A673 (cell line): ENCODE data around the gene MYOZ1. TPM values are rescaled to one million over a fixed set of nuclear protein-coding genes. Genes with fewer than 3 reads are reported as not detected.

Experiments used
- BruUV-seq: library from RNA; stranded (reverse); fragments of 400-500 nt; replicated peaks from 2 replicates; lab custom pipeline; 2021; lab: Mats Ljungman, UMichigan
- CTCF ChIA-PET: fragments of 300-600 bp; sonication (Branson Sonifier 250); formaldehyde crosslinking; loops from one replicate; lab custom pipeline; 2022; ENCODE audit warnings: antibody characterized with exemption; lab: Charles Lee
- POLR2A ChIA-PET: fragments of 300-600 bp; sonication (Branson Sonifier 250); formaldehyde crosslinking; loops from one replicate; lab custom pipeline; 2022; ENCODE audit warnings: antibody characterized with exemption; ENCODE audit not compliant: low non-redundant PET; lab: Charles Lee
- DNase-seq: peaks from one replicate; pipeline ENCODE4 v3.0.0-alpha.2; 2015; ENCODE audit warnings: low spot score
- H3K27ac ChIP-seq: fragments of 200-600 bp; sonication (generic); 2 replicates; pipeline ENCODE4 v1.5.1; 2016; ENCODE audit warnings: mixed run types, low read depth, mild to moderate bottlenecking, mixed read lengths, antibody characterized with exemption, low read length; ENCODE audit not compliant: poor library complexity, severe bottlenecking
- H3K27me3 ChIP-seq: fragments of 200-600 bp; sonication (generic); replicated peaks from 2 replicates; pipeline ENCODE4 v1.6.1; 2017; ENCODE audit warnings: mixed run types, low read depth, mild to moderate bottlenecking, mixed read lengths, antibody characterized with exemption, low read length; ENCODE audit not compliant: insufficient read depth, poor library complexity
- H3K36me3 ChIP-seq: fragments of 200-600 bp; sonication (generic); 2 replicates; pipeline ENCODE4 v1.6.1; 2016; ENCODE audit warnings: mixed run types, mild to moderate bottlenecking, mixed read lengths, antibody characterized with exemption, low read length; ENCODE audit not compliant: insufficient read depth, poor library complexity, severe bottlenecking
- H3K4me1 ChIP-seq: fragments of 200-600 bp; sonication (generic); 2 replicates; pipeline ENCODE4 v1.6.1; 2017; ENCODE audit warnings: mixed run types, mild to moderate bottlenecking, mixed read lengths, antibody characterized with exemption, low read length; ENCODE audit not compliant: insufficient read depth, poor library complexity, severe bottlenecking
- H3K4me3 ChIP-seq: fragments of 200-600 bp; sonication (generic); 2 replicates; pipeline ENCODE4 v1.5.1; 2016; ENCODE audit warnings: low read depth, mixed run types, mild to moderate bottlenecking, mixed read lengths, low read length; ENCODE audit not compliant: poor library complexity, severe bottlenecking
- H3K9me3 ChIP-seq: fragments of 200-600 bp; sonication (generic); 2 replicates; pipeline ENCODE4 v1.6.1; 2016; ENCODE audit warnings: mixed run types, low read depth, mild to moderate bottlenecking, mixed read lengths, antibody characterized with exemption, low read length; ENCODE audit not compliant: poor library complexity, severe bottlenecking
- CTCF ChIP-seq: fragments of 300-800, 200-600 bp; sonication (generic); conservative IDR thresholded peaks from 2 replicates; pipeline ENCODE4 v1.5.1; 2017; ENCODE audit warnings: low read depth, mild to moderate bottlenecking, antibody characterized with exemption, low read length, moderate library complexity, mixed read lengths
- EZH2 ChIP-seq: fragments of 200-600 bp; sonication (generic); IDR thresholded peaks from 2 replicates; pipeline ENCODE4 v1.6.1; 2017; ENCODE audit warnings: borderline replicate concordance, low read depth, mild to moderate bottlenecking, mixed read lengths, antibody characterized with exemption, low read length; ENCODE audit not compliant: poor library complexity, severe bottlenecking
- intact Hi-C: fragments of 100-400 bp; cut with micrococcal nuclease; formaldehyde crosslinking; loops from one replicate; pipeline ENCODE4 v1.10.0; 2022; ENCODE audit not compliant: unreplicated experiment
- total RNA-seq: library from RNA; stranded (reverse); gene quantifications from 2 replicates; pipeline ENCODE4 v1.2.3, GENCODE V29; 2021

MYOZ1 gene
- total RNA-seq, 1 experiment from 2014 or later: 0.19 TPM

DNA sequence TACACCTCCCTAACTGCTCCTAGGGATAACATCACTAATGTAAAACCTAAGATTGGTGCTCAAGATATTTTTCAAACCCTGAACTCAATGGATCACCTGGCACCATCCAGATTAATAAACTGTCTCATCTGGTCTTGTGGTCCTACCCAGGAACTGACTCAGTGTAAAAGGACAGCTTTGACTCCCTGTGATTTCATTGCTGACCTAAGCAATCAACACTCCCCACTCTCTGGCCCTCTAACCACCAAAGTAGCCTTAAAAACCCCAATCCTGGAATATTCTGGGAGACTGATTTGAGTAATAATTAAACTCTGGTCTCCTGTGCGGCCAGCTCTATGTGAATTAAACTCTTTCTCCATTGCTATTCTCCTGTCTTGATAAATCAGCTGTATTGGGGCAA is 43.9 kb downstream of the MYOZ1 start:
- intact Hi-C loops: no loop called here
- BruUV-seq: no TSS peak
- ChIA-PET POLR2A (no interaction called here), CTCF (no interaction called here)
- no peaks in the 10 kb centered on the region for H3K36me3 ChIP-seq
- TF ChIP-seq EZH2: no peak
- no peak for TF ChIP-seq CTCF
- no peaks in the 10 kb centered on the region for H3K4me1 ChIP-seq
- H3K27me3 ChIP-seq: no peaks in the 10 kb centered on the region
- H3K4me3 ChIP-seq: no peak overlapping the region
- H3K9me3 ChIP-seq: no peaks in the 10 kb centered on the region
- no peak for DNase-seq
- H3K27ac ChIP-seq: no peak overlapping the region

- CTCF ChIA-PET: no interaction called here
- POLR2A ChIA-PET: no interaction called here
- H3K4me3 ChIP-seq: no peak overlapping the region
- H3K4me1 ChIP-seq: peaks cover 9% of the 10 kb centered on the region
- intact Hi-C loops: no loop called here
- no peaks in the 10 kb centered on the region for H3K27me3 ChIP-seq
- no peaks in the 10 kb centered on the region for H3K36me3 ChIP-seq
- BruUV-seq: no TSS peak
- TF ChIP-seq CTCF (no peak), EZH2 (no peak)
- no peaks in the 10 kb centered on the region for H3K9me3 ChIP-seq
- H3K27ac ChIP-seq: no peak overlapping the region
- no peak for DNase-seq
These were observed 47.5 kb downstream of the MYOZ1 start for GRCh38 chr10:73593812-73594211.

DNA sequence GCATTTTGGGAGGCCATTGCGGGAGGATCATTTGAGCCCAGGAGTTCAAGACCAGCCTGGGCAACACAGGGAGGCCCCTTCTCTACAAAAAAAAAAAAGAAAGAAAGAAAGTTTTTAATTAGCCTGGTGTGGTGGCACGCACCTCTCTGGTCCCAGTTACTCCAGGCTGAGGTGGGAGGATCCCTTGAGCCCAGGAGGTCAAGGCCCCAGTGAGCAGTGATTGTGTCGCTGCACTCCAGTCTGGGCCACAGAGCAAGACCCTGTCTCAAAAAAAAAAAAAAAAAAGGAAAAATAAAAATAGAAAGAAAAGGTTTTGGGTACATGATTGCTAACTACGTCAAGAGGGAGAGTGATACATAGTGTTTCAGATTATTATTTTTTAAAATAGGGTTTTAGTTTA is 48.2 kb downstream of the MYOZ1 start:
- H3K9me3 ChIP-seq: no peaks in the 10 kb centered on the region
- peaks cover 9% of the 10 kb centered on the region for H3K4me1 ChIP-seq
- H3K27ac ChIP-seq: no peak overlapping the region
- no peak for DNase-seq
- ChIA-PET POLR2A (no interaction called here), CTCF (no interaction called here)
- H3K4me3 ChIP-seq: no peak overlapping the region
- no peaks in the 10 kb centered on the region for H3K27me3 ChIP-seq
- H3K36me3 ChIP-seq: no peaks in the 10 kb centered on the region
- no TSS peak for BruUV-seq
- intact Hi-C loops: no loop called here
- no peak for TF ChIP-seq CTCF
- TF ChIP-seq EZH2: no peak
